Stimulated activated CD4-positive, alpha-beta T cell treated with anti-CD3 and anti-CD28 coated beads, Interleukin-2, amount 100 ng/mL, for 48 hours (primary cell): Measurements from ENCODE around the gene IGLL1.
"Not testable (repeated sequence)": the region's sequence is repeated elsewhere in the genome, so short reads cannot be mapped to it uniquely, and the experiment has no call there.

ENCODE experiments used
- DNase-seq, 2 donors: peaks; one replicate each; pipeline ENCODE4 v3.0.0-alpha.2; 2020

The IGLL1 gene

GRCh38 chr22:23562186-23562585 is 17.9 kb downstream of the IGLL1 start:
- DNase-seq = no peak

GRCh38 chr22:23561025-23561510 is 19.0 kb downstream of the IGLL1 start:
- not testable (repeated sequence) for DNase-seq

GRCh38 chr22:23560215-23560614 is 19.9 kb downstream of the IGLL1 start:
- not testable (repeated sequence) for DNase-seq

- DNase-seq = no peak
These were observed 22.6 kb downstream of the IGLL1 start for GRCh38 chr22:23557467-23557866.

GRCh38 chr22:23557036-23557435 is 23.1 kb downstream of the IGLL1 start:
- no peak for DNase-seq

GRCh38 chr22:23556026-23556620 is 24.0 kb downstream of the IGLL1 start:
- DNase-seq = no peak

GRCh38 chr22:23555118-23555517 is 25.0 kb downstream of the IGLL1 start:
- no peak for DNase-seq

GRCh38 chr22:23553924-23554870 is 25.9 kb downstream of the IGLL1 start:
- no peak for DNase-seq

GRCh38 chr22:23553438-23553837 is 26.7 kb downstream of the IGLL1 start:
- DNase-seq = no peak

- DNase-seq = no peak
These were observed 27.5 kb downstream of the IGLL1 start for GRCh38 chr22:23552573-23552972.

- no peak for DNase-seq
These were observed 28.7 kb downstream of the IGLL1 start for GRCh38 chr22:23551385-23551784.

GRCh38 chr22:23550049-23550650 is 29.9 kb downstream of the IGLL1 start:
- DNase-seq = no peak

- DNase-seq = no peak
These were observed 30.9 kb downstream of the IGLL1 start for GRCh38 chr22:23549198-23549595.

GRCh38 chr22:23548501-23549197 is 31.4 kb downstream of the IGLL1 start:
- DNase-seq = no peak

- DNase-seq = no peak
These were observed 32.1 kb downstream of the IGLL1 start for GRCh38 chr22:23547818-23548500.

GRCh38 chr22:23547382-23547781 is 32.7 kb downstream of the IGLL1 start:
- not testable (repeated sequence) for DNase-seq

- DNase-seq = no peak
These were observed 35.2 kb downstream of the IGLL1 start for GRCh38 chr22:23544852-23545251.

GRCh38 chr22:23543506-23544000 is 36.5 kb downstream of the IGLL1 start:
- not testable (repeated sequence) for DNase-seq

- no peak for DNase-seq
These were observed 37.2 kb downstream of the IGLL1 start for GRCh38 chr22:23542933-23543332.

- not testable (repeated sequence) for DNase-seq
These were observed 37.7 kb downstream of the IGLL1 start for GRCh38 chr22:23542391-23542790.

- DNase-seq = not testable (repeated sequence)
These were observed 38.2 kb downstream of the IGLL1 start for GRCh38 chr22:23541849-23542281.

- not testable (repeated sequence) for DNase-seq
These were observed 39.3 kb downstream of the IGLL1 start for GRCh38 chr22:23540837-23541236.
